GM23338 (cell line): ENCODE results near the gene THUMPD2.

ENCODE experiments used
- JUNB ChIP-seq: IDR thresholded peaks from one replicate; pipeline ENCODE4 v1.6.1; 2016; ENCODE audit warnings: antibody characterized with exemption; ENCODE audit not compliant: unreplicated experiment
- POLR2AphosphoS5 ChIP-seq: IDR thresholded peaks from 2 replicates; pipeline ENCODE4 v1.6.1; 2016; ENCODE audit warnings: antibody characterized with exemption, low read depth
- ZNF331 ChIP-seq: fragments of 250-450 bp; sonication (Bioruptor Pico); IDR thresholded peaks from 2 replicates; pipeline ENCODE4 v1.5.0; 2020; ENCODE audit warnings: low read depth, mild to moderate bottlenecking, moderate library complexity
- TF ChIP-seq, protein P1 (sequence below), 2 experiments: fragments of 200-600 bp in 1 of 2; sonication (generic) in 1 of 2; conservative IDR thresholded peaks; 2 replicates each; pipeline versions ENCODE4 v1.5.1 to v1.6.1; 2016 to 2017; ENCODE audit warnings: antibody characterized with exemption in 2 of 2, low read depth in 2 of 2, mild to moderate bottlenecking in 2 of 2, moderate library complexity in 1 of 2

DNA sequence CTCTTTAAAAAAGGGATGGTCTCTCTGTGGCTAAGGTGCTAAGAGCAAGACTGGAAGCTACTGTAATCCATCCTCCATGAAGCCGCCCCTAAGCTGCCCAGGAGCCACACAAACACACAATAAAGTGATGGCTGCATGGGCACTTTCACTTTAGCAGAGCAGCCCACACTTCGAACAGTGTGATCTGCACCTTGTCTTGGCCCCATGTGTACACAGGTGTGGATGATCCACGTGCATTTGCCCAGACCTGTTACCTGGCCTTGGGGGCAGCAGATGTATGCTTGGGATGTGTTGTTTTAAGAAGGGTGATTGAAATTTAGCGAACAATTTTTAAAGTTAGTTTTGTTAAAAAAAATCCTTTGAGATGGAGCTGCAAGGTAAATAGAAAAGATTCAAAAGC, 73.4 kb downstream of the THUMPD2 start:
- TF ChIP-seq POLR2AphosphoS5, result no peak
- TF ChIP-seq, protein P1, sequence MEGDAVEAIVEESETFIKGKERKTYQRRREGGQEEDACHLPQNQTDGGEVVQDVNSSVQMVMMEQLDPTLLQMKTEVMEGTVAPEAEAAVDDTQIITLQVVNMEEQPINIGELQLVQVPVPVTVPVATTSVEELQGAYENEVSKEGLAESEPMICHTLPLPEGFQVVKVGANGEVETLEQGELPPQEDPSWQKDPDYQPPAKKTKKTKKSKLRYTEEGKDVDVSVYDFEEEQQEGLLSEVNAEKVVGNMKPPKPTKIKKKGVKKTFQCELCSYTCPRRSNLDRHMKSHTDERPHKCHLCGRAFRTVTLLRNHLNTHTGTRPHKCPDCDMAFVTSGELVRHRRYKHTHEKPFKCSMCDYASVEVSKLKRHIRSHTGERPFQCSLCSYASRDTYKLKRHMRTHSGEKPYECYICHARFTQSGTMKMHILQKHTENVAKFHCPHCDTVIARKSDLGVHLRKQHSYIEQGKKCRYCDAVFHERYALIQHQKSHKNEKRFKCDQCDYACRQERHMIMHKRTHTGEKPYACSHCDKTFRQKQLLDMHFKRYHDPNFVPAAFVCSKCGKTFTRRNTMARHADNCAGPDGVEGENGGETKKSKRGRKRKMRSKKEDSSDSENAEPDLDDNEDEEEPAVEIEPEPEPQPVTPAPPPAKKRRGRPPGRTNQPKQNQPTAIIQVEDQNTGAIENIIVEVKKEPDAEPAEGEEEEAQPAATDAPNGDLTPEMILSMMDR (conservative IDR thresholded peaks at IDR 0.05; ENCODE audit: low read depth in 2 of 2), result no peak
- TF ChIP-seq JUNB, result no peak
- no peak for TF ChIP-seq ZNF331 (CRISPR knock-in tag)
